ENCODE data around the gene ANKRD33.
"Not testable (repeated sequence)": the region's sequence is repeated elsewhere in the genome, so short reads cannot be mapped to it uniquely, and the experiment has no call there.

ANKRD33 gene

DNA sequence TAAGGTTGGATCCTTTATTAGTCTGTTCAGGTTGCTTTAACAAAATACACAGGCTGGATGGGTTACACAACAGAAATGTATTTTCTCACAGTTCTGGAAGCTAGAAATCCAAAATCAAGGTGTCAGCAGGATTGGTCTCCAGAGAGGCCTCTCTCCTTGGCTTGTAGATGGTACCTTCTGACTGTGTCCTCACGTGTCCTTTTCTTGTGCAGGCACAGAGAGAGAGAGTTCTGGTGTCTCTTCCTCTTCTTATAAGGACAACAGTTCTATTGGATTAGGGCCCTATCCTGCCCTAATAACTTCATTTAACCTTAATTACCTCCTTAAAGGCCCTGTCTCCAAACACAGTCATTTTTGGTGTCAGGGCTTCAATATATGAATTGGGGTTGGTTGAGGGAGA, 4.6 kb upstream of the ANKRD33 start:
- no peak for DNase-seq (ENCODE audit: low spot score)

DNA sequence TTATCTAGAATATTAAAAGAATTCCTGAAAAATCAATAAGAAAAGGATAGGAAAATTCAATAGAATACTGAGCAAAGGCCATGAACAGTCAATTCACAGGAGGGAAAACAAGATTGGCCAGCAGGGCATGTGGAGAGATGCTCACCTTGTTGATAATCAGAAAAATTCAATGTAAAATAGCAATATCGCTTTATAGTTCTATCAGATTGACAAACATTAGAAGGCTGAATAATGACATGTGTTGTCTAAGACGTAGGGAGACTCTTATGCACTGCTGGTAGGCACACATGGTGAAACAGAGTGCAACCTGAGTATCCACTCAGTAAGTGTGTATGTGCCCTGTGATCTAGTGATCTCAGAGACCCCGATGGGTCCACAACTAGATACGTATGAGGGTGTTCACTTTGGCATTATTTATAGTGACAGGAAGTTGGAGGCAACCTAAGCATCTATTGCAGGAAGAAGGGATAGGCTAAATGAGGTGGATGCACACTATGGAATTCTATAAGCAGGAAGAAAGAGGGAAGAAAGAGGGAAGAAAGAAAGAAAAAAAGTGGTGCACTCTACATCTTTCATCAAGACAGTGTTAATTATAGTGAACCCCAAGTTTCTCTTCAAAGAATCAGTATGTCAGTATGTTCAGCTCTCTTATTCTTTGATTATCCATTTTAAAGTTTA, 3.8 kb upstream of the ANKRD33 start:
- DNase-seq (ENCODE audit: low spot score), result peak; percentile 1

- no peak for DNase-seq (ENCODE audit: low spot score)
These were observed 3.1 kb upstream of the ANKRD33 start for GRCh38 chr12:51884676-51885229.

- DNase-seq (ENCODE audit: low spot score), result not testable (repeated sequence)
These were observed 2.4 kb upstream of the ANKRD33 start for GRCh38 chr12:51885294-51886020.

GRCh38 chr12:51886021-51886710, 1.7 kb upstream of the ANKRD33 start:
- DNase-seq (ENCODE audit: low spot score), result peak; percentile 98

- no peak for DNase-seq (ENCODE audit: low spot score)
These were observed 663 bp downstream of the ANKRD33 start for GRCh38 chr12:51888316-51889215.

GRCh38 chr12:51889216-51890132, 1.6 kb downstream of the ANKRD33 start:
- no peak for DNase-seq (ENCODE audit: low spot score)

GRCh38 chr12:51890133-51890464, 2.2 kb downstream of the ANKRD33 start:
- DNase-seq (ENCODE audit: low spot score), result no peak

- DNase-seq (ENCODE audit: low spot score), result no peak
These were observed 2.7 kb downstream of the ANKRD33 start for GRCh38 chr12:51890511-51891171.

DNA sequence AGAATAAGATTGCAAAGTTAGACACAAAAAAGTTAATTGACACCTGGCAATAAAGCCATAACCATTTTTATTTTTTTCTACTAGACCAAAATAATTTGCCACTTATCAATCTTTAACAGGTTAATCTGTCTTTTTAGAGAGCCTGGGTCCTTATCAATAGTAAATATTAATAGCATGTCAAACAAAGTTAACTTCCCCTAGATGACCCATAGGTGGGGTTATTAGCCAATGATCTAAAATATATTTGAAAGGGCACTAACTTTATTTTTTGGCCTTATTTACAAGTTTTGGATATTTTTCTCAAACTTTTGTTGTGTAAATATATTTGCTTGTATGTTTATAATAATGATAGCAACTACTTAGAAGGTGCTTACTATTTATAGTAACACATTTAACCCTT, 3.9 kb downstream of the ANKRD33 start:
- no peak for DNase-seq (ENCODE audit: low spot score)

DNA sequence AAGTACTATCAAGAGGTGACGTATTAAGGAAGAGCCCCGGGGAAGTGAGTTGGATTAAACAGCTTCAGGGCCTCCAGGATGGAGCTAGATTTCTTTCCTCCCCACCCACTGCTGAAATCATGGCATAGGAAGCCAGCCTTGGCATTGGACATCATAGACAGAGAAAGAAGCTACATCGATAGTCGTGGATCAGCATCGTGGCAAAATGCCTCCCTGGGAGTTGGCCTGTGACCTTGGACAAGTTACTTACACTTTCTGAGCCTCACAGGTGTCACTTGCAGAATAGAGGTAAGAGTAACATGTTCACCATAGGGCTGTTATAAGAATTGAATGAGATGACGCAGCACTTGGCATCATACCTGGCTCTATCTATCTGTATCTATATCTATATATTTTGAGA, 5.9 kb downstream of the ANKRD33 start:
- no peak for DNase-seq (ENCODE audit: low spot score)

DNA sequence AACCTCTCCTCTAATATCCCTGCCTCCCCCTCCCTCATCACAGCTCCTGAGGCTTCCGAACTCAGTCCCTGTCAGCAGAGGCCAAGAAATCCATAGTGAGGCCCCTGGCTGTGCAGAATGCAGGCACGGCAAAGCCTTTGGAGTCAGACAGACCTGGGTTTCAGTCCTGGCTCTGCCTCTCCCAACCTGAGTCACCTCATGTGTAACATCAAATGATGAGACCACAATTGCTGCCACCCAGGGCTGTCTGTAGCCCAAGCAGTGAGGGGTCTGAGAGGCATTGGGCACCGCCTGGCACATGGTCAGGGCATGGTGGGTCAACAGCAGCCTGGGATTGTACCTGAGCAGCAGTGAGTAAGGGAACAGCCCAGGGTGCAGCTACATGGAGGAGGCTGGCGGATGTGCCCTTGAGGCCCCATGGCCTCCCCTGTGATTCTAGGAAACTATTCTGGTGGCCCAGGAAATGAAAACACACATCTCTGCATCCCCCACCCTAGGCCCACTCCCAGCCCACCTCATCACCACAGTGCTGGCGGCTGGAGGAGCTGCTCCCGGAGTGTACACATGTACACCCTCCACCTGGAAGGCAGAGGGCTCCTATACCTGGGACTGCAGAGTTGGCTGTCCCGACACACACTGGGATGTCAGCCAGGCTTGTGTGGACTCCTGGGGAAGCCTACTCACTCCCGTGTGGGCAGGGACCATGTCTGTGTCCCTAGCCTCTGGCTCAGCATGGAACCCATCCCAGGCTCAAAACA, 7.7 kb downstream of the ANKRD33 start:
- DNase-seq (ENCODE audit: low spot score), result no peak

- no peak for DNase-seq (ENCODE audit: low spot score)
These were observed 8.3 kb downstream of the ANKRD33 start for GRCh38 chr12:51896236-51896635.

- DNase-seq (ENCODE audit: low spot score), result no peak
These were observed 9.3 kb downstream of the ANKRD33 start for GRCh38 chr12:51897181-51897580.

DNA sequence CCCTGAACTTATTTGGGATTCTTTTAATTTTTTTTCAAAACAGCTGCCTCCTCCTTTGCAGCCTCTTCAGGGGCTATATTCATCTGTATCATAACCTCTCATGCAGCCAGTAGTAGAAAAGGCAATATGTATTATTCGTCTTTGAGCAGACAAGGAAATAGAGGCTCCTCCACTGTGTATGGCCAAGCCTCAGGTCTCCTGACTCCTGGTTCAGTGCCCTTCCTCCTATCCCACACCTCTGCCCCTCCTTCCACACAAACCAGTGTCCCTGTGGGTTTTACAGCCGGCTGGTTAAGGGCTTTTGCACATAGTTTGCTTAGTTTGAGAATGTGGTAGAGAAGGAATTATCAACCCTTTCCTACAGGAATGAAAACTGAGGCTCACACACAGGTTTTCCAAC, 10.6 kb downstream of the ANKRD33 start:
- DNase-seq (ENCODE audit: low spot score), result no peak

DNA sequence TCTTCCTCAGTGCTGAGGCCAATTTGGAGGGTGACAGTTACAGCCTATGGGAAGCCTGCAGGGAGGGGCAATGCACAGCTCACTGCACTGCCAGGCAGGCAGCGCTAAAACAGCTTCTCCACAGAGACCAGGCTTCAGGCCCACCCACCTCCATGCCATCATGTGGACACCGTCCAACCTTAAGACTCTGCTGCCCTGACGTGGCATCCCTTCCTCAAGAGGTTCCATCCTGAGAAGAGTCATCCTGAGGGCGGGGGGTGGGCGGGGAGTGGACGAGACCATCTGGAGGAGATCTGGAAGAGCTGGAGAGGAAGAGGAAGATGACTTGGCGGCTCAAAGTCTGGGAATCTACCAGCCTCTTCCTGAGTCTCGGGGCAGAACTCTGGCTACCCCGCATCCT, 11.0 kb downstream of the ANKRD33 start:
- DNase-seq (ENCODE audit: low spot score), result peak; percentile 82

- no peak for DNase-seq (ENCODE audit: low spot score)
These were observed 12.5 kb downstream of the ANKRD33 start for GRCh38 chr12:51900323-51900889.

DNA sequence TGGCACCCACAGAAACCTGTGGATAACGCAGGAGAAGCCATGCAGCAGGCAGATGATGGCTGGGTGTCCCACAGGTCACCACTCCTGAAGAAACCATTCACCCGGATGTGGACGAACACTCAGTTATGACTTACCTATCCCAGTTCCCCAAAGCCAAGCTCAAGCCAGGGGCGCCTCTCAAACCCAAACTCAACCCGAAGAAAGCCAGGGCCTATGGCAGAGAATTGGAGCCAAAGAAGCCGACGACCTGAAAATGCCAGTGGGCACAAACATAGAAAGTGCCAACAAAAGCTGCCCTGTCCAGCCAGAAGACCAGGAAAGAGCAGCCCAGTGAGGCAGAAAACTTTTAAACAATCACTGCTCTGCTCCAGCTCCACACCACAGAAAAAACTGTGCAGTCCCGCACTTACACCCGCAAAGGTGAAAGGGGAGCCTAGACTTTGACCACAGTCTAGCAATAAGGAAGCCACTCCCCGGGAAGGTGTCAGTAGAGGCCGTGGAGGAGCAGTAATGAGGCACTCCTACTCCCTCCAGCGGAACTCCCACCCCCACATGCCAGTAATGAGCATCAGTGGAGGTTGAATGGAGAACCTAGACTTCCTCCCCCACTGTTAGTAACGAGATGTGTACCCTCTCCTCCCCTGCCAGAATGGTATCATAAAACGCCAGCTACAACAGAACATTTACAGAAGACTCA, 13.4 kb downstream of the ANKRD33 start:
- no peak for DNase-seq (ENCODE audit: low spot score)

DNA sequence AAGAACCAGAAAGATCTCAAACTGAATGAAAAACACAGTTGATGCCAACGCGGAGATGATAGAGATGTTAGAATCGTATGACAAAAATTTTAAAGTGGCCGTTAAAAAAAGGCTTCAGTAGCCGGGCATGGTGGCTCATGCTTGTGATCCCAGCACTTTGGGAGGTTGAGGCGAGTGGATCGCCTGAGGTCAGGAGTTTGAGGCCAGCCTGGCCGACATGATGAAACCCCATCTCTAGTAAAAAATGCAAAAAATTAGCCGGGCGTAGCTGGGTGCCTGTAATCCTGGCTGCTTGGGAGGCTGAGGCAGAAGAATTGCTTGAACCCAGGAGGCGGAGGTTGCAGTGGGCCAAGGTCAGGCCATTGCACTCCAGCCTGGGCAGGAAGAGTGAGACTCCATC, 14.0 kb downstream of the ANKRD33 start:
- no peak for DNase-seq (ENCODE audit: low spot score)

Measured in AG08395 (cell line).